ENCODE data around the gene FAM3A. TPM values are rescaled to one million over a fixed set of nuclear protein-coding genes. Genes with fewer than 3 reads are reported as not detected.

Gene FAM3A
- total RNA-seq, 4 donors from 2014 or later: 62.7 to 112 (median 72.5) TPM

- Histone ChIP-seq H3K9me3 (no peaks in the 10 kb centered on the region), H3K4me3 (peak overlapping the region in 3 of 4 donors; percentile 43 to 50 (median 46)), H3K27ac (peak overlapping the region; percentile 82 to 91 (median 85)), H3K36me3 (no peaks in the 10 kb centered on the region), H3K27me3 (no peaks in the 10 kb centered on the region), H3K4me1 (peaks cover 4 to 6% (median 5%) of the 10 kb centered on the region in 4 donors)
- intact Hi-C loops (cut with DNase I; ENCODE audit: low total_unique reads) (no loop called here), in situ Hi-C loops (cut with MboI; ENCODE audit: low pct_ligation_motif_present in 1 of 4, low pct_unique_long_range_greater_than_20kb in 1 of 4, low sequenced_read_pairs in 3 of 4) (no loop called here)
- TF ChIP-seq POLR2AphosphoS5 (IDR thresholded peaks at IDR 0.05) (no peak), POLR2A (IDR thresholded peaks at IDR 0.05) (no peak), CTCF (IDR thresholded peaks at IDR 0.05) (no peak), EP300 (IDR thresholded peaks at IDR 0.05; ENCODE audit: low read depth) (no peak)
- 76% methylated on average over 24 of the region's 24 CpGs; no CpG with 5 or more reads in 1 of the 2 donors for WGBS, 2 donors (ENCODE audit: low coverage in 1 of 2)
- no peak for DNase-seq
Observed at GRCh38 chrX:154477891-154478477, 38.0 kb downstream of the FAM3A start.

GRCh38 chrX:154476821-154477220 is 39.2 kb downstream of the FAM3A start:
- Histone ChIP-seq H3K27ac (no peak overlapping the region), H3K4me3 (no peak overlapping the region), H3K27me3 (no peaks in the 10 kb centered on the region), H3K4me1 (peaks cover 4 to 6% (median 5%) of the 10 kb centered on the region in 4 donors), H3K36me3 (no peaks in the 10 kb centered on the region), H3K9me3 (no peaks in the 10 kb centered on the region)
- intact Hi-C loops (cut with DNase I; ENCODE audit: low total_unique reads) (no loop called here), in situ Hi-C loops (cut with MboI; ENCODE audit: low pct_ligation_motif_present in 1 of 4, low pct_unique_long_range_greater_than_20kb in 1 of 4, low sequenced_read_pairs in 3 of 4) (no loop called here)
- TF ChIP-seq POLR2A (IDR thresholded peaks at IDR 0.05): no peak
- no peak for TF ChIP-seq POLR2AphosphoS5 (IDR thresholded peaks at IDR 0.05)
- no peak for TF ChIP-seq CTCF (IDR thresholded peaks at IDR 0.05)
- no peak for TF ChIP-seq EP300 (IDR thresholded peaks at IDR 0.05; ENCODE audit: low read depth)
- WGBS, 2 donors (ENCODE audit: low coverage in 1 of 2): 87% methylated on average over 8 of the region's 8 CpGs; no CpG with 5 or more reads in 1 of the 2 donors
- DNase-seq: no peak

- 77% methylated on average over 7 of the region's 7 CpGs; no CpG with 5 or more reads in 1 of the 2 donors for WGBS, 2 donors (ENCODE audit: low coverage in 1 of 2)
- no peak overlapping the region for H3K27ac ChIP-seq
- TF ChIP-seq EP300 (IDR thresholded peaks at IDR 0.05; ENCODE audit: low read depth) (no peak), CTCF (IDR thresholded peaks at IDR 0.05) (no peak), POLR2AphosphoS5 (IDR thresholded peaks at IDR 0.05) (no peak), POLR2A (IDR thresholded peaks at IDR 0.05) (no peak)
- H3K9me3 ChIP-seq: no peaks in the 10 kb centered on the region
- no peak overlapping the region for H3K4me3 ChIP-seq
- H3K36me3 ChIP-seq: no peaks in the 10 kb centered on the region
- intact Hi-C loops (cut with DNase I; ENCODE audit: low total_unique reads): loop anchor here (1.0 kb wide), 1 partner anchor 17 kb away; no protein-coding TSS in a partner anchor
- no peaks in the 10 kb centered on the region for H3K27me3 ChIP-seq
- in situ Hi-C loops (cut with MboI; ENCODE audit: low pct_ligation_motif_present in 1 of 4, low pct_unique_long_range_greater_than_20kb in 1 of 4, low sequenced_read_pairs in 3 of 4): no loop called here
- H3K4me1 ChIP-seq: peaks cover 0 to 5% (median 2%) of the 10 kb centered on the region in 4 donors
- no peak for DNase-seq
Observed at GRCh38 chrX:154473683-154474082, 42.3 kb downstream of the FAM3A start.

GRCh38 chrX:154472685-154473632 is 43.1 kb downstream of the FAM3A start:
- no peaks in the 10 kb centered on the region for H3K36me3 ChIP-seq
- no peaks in the 10 kb centered on the region for H3K27me3 ChIP-seq
- peaks cover 0 to under 1% (median under 1%) of the 10 kb centered on the region in 4 donors for H3K4me1 ChIP-seq
- H3K27ac ChIP-seq: no peak overlapping the region
- H3K4me3 ChIP-seq: no peak overlapping the region
- in situ Hi-C loops (cut with MboI; ENCODE audit: low pct_ligation_motif_present in 1 of 4, low pct_unique_long_range_greater_than_20kb in 1 of 4, low sequenced_read_pairs in 3 of 4): no loop called here
- TF ChIP-seq POLR2A (IDR thresholded peaks at IDR 0.05) (no peak), CTCF (IDR thresholded peaks at IDR 0.05) (no peak), EP300 (IDR thresholded peaks at IDR 0.05; ENCODE audit: low read depth) (no peak), POLR2AphosphoS5 (IDR thresholded peaks at IDR 0.05) (no peak)
- WGBS, 2 donors (ENCODE audit: low coverage in 1 of 2): 27 to 73% methylated on average over 2 to 28 of the region's 28 CpGs
- intact Hi-C loops (cut with DNase I; ENCODE audit: low total_unique reads): no loop called here
- H3K9me3 ChIP-seq: no peaks in the 10 kb centered on the region
- no peak for DNase-seq

All from transverse colon (tissue), 4 donors.